Stimulated activated CD4-positive, alpha-beta T cell treated with anti-CD3 and anti-CD28 coated beads, Interleukin-15, amount 100 ng/mL, for 48 hours (primary cell): Measurements from ENCODE around the gene MCU.

Experiments
- DNase-seq, 2 donors: peaks; one replicate each; pipeline ENCODE4 v3.0.0-alpha.2; 2020; ENCODE audit warnings: low read depth in 2 of 2

MCU gene

DNA sequence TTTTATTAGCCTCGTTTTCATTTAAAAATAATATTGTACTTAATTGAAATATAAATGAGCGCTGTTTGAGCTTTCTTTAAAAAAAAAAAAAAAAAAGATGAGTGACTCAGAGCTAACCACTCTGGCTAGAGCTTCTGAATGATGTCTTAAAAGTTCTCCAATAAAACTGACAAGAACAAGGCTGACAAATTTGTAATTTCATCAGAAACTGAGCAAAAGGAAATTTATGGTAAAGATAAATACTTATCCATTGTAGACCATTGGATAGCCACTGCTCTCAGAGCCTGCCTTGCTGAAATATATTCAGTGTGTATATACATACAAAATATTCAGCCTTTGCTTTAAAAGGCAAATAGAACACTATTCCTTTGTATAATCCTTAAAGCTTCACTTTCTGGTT is 110.4 kb downstream of the MCU start:
- DNase-seq: no peak

DNA sequence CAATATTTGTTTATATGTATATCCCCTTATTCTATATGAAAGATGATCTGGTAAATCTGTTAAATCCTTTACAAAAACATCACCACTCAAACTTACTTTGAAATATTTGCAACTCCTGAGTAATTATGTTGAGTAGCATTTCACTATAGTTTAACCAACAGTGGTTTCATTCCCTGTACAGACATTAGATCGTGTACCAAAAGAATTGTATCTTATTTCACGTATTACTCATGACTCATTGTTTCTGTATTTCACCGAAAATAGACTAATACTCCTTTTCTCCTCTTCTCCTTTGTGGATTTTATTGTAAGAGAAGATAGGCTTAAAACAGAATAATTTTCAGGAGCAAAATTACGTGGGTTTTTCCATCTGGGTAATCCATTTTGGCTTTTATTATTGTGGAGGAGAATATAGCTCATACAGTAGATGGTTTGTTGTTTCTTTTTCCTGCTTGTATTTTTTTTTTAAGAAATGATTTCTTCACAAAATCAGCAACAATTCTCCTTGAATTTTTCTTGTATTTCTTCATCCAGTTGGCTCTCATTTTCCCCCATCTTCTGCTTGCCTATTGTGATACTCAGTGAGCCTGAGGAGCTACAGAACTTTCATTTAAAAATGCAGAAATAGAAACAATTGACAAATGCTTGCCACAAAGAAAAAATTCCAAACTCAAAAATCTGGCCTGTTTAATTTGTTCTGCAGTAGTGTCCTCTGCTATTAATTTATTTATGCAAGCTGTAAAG is 111.0 kb downstream of the MCU start:
- DNase-seq: no peak

DNA sequence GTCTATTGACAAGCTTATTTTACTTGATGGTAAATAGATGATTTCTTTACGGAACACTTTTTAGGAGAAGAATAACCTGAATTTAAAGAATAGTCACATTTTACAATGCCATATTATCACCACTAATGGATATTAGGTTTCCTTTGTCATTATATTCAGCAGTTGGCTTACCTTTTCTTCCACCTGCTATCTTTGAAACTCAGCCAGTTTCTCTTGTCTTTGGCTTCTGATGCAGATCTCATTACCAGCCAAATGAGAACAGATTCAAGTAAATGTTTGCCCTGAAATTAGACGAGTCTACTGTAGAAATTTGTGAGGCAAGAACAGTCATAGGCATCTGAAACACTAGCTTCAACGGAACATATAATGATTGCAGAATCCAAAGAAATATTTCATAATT is 116.1 kb downstream of the MCU start:
- no peak for DNase-seq

DNA sequence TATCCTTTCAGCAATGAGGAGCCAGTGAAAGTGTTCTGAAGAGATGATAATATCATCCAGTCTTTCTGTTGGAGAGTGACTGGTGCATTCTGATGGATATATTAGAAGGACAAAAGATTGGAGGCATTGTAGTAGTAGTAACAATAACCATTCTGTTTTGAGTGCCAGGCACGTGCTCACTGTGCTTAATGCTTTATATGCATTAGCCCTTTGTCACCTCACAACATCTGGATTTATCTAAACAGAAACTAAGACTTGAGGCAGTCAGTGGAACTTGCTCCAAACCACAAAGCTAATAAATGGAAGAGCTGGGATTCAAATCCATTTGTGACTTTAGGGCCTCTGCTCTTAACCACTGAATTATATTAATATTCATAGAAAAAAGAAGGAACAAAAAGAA is 117.1 kb downstream of the MCU start:
- DNase-seq: no peak

DNA sequence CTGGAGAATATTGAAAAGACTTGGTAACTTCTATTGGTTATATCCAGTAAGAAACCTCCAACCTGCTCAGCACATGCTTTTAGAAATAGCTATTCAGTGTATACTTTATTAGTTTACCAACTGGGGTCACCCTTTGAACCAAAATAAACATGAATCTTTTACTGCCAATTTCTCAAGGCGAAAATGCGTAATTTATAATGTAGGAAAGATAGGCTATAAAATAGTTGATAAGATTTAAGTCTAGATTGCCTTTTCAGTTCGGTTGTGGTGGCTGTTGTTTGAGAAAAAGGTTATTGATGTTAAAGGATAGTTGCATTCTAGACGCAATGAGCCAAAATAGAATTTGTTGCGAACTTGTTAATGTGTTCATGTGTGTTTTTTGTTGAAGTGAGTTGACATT is 119.0 kb downstream of the MCU start:
- no peak for DNase-seq

DNA sequence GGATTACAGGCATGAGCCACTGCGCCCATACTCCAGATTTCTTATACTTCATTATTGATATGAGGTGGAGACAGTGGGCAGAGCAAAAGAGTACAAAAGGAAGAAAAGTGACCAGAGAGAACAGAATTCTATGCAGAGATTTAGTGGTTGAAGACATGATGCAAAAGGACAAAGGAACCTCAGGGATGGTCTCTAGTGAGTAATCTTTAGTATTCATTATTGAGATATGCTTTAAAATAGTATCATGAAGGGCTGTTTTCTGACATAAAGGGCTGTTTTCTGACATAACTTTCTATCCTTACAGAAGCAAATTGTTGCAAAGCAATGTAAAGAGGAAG is 120.4 kb downstream of the MCU start:
- DNase-seq: no peak

DNA sequence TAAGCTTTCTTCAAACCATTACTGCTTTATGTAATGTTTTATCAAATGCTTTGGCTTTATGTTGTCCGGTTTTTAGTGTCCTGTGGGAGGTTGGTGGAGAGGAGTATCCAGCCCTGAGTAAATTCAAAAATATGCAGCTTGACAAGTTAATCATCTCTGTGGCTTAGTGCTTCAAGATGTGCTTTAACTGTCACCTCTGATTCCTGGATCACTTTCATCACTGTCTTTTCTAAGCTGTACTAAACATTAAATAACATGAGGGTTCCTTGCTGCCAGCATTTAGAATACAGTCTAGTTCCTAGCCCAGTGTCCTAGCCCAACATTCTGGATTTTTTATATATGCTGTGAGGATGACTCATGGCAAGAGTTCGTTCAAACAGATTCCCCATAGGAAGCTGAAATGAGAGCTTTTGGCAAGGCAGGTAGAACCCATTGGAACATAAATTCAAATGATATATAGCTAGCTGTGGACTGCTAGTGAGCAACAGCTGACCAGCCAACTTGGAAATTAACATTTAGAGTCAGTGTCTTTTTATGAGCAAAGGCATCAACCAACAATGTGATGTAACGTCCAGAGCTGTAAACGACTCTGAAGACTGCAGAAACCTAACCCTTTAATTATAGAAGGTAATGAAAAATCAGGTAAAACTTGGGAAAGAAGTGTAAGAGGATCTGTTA is 120.9 kb downstream of the MCU start:
- DNase-seq: no peak

DNA sequence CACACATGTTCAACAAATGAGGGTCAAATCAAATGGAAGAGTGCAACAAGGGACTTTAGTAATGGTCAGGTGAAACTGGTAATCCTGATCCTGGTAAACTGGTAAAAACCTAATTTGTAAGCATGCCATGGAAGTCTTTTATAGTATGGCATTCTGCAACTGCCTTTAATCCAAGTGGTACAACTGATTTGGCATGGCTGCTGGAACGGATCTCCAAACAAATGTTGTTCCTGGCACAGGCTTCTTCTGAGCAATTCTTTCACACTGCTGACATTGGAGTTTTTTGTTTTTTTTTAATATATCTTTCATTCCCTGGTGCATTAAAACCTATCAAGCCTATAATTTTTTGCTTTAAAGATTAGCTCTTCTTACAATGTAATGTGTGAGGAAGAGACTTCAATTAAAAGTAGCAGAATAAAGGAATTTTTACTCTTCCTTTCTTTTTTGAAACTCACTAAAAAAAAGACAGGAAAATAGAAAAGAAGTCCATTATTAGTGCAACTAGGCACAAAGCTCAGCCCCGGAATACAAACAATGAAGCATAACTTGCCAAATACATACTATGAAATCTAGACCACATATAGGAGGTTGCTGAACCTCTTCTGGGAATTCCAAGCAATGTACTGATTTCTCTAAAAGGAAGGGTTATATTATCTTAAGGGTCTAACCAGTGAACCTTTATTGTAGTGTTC is 122.3 kb downstream of the MCU start:
- no peak for DNase-seq

DNA sequence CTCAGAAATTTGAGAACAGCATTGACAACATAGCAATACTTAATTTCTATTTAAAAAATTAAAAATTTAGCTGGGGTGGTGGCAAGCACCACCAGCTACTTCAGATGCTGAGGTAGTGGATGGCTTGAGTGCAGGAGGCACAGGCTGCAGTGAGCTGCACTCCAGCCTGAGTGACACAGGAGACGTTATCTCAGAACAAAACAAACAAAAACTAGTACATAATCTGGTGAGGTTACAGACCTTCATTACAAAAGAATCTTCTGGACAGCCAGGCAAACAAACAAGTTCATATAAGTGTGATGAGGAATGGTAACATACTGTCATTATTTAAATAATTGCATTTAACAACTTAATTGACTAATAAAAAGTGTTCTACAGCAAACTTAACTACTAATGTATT is 124.6 kb downstream of the MCU start:
- no peak for DNase-seq

DNA sequence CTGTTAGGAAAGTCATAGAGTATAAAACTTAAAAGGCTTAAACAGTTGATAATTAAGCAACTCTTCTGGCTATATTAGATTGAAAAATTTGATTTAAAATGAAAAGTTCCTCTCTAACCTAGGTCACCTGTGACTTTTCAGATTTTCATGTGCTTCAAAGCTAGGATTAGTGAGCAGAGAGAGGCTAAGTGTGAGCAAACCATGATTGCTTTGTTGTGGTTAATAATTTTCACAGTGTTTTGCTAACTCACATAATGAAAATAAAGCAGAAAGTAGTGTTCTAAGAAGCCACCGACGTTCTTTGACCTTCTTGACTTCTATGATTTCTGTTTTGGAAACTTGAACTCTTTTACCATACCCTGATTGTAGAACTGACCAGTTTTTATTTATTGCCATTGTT is 126.1 kb downstream of the MCU start:
- DNase-seq: no peak

DNA sequence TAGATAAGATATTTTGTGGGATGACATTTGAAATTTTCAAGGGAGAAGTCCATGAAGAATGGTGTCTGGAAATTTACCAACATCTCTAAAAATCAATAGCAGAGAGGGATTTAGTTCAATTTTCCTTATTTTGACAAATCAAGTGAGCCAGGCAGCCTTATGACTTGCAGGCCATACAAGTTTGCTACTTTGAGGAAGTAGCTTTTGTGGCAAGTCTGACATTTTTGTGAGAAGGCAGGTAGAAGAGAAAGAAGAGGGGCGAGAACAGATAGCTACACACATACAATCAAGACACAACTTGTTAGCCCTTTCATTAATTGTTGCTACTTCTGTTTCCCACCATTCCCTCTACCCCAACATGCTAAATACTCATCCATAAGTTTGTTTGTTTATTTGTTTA is 127.1 kb downstream of the MCU start:
- no peak for DNase-seq

DNA sequence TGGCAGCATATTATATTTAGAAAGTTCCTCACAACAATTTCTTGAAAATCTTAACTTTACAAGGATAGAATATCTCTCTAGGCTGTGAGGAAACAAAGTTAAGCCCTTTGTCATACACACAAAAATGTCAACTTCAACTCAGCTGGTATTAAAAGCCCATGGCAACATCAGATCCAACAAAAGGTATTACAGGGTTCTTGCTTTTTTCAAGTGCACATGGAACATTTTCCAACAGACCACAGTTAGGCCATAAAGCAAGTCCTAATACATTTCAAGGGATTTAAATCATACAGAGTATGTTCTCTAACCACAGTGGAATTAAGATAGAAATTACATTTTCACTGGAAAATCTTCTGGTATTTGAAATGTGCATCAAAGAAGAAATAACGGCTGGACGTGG is 129.7 kb downstream of the MCU start:
- DNase-seq: no peak

DNA sequence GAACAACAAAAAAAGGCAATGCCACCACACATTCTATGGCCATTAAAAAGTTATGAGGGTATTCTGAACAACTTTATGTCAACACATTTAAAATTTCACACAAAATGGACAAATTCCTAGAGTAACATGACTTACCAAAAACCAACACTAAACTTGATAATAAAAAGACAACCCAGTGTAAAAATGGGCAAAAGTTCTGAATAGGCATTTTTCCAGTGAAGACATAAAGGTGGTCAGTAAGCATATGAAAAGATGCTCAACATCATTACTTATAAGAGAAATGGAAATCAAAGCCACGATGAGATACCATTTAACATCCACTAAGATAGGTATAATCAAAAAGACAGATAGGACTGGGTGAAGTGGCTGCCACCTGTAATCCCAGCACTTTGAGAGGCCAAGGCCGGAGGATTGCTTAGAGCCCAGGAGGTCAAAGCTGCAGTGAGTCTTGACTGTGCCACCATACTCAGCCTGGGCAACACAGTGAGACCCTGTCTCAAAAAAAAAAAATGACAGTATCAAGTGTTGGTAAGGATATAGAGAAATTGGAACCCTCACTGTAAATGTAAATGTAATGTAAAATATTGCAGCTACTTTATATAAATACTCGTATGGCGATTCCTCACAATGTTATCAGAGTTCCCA is 130.5 kb downstream of the MCU start:
- DNase-seq: no peak

DNA sequence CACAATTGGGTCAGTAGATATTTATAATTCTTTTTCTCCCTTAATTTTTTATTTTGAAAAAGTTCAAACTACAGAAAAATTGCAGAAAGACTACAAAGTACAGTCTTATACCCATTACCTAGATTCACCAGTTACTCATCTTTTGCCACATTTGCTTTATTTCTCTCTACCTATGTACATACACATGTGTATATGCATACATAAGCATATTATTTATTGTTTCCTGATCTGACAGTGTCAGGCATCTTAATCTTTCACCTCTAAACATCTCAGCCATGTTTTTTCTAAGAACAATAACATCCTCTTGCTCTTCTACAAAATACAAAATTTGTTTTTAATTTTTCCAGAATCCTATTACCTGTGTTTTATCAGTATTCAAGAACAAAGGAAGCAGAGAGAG is 133.2 kb downstream of the MCU start:
- no peak for DNase-seq

DNA sequence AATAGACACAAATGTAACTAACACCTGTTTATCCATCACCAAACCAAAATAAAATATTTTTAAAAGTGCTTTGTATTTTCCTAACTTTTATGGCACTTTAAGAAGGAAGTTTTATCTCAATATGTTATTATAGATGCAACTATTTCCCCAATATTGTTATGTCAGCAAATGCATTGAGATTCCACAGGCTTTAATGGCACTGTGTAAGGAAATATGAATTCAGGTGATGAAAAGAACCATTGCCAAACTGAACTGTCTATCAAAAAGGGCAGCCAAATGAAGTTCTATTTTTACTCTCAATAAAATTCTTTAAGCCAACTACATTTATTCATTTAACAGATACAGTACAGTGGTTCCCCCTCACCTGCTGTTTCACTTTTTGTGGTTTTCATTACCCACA is 134.4 kb downstream of the MCU start:
- DNase-seq: no peak

DNA sequence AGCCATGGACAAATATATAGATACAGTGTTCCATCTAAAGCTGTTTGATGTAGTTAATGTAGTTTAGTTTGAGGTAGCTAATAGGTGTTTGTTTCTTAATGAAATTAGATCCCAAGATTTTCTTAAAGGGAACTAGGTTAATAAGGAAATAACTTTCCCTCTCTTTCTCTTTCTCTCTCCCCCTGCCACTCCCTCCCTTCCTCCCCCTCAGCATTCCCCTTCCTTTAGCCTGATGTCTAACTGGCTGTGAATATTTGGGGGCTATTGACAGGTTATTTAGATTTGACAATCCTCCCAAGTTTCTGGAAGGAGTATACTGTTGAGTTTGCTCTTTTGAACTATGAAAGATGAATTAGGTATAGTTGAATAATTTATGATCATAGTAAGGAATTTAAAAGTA is 136.4 kb downstream of the MCU start:
- no peak for DNase-seq

DNA sequence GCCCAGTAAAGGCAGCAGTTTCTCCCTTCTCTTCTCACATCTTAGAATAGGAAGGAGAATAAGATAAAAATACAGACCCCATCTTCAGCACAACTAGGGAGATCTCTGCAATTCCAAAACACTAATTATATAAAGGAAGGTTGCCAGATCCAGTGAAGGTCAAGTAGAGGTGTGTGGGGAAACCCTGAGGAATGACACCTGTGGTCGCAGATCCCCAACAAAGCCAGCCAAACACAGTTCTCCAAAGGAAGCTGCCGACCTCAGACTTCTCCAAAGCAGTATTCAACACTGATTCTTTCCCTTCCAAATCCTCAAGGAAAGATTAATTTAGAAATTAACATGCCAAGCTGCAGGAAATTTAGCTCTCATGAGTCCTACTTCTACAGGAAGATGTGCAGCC is 138.7 kb downstream of the MCU start:
- DNase-seq: no peak

DNA sequence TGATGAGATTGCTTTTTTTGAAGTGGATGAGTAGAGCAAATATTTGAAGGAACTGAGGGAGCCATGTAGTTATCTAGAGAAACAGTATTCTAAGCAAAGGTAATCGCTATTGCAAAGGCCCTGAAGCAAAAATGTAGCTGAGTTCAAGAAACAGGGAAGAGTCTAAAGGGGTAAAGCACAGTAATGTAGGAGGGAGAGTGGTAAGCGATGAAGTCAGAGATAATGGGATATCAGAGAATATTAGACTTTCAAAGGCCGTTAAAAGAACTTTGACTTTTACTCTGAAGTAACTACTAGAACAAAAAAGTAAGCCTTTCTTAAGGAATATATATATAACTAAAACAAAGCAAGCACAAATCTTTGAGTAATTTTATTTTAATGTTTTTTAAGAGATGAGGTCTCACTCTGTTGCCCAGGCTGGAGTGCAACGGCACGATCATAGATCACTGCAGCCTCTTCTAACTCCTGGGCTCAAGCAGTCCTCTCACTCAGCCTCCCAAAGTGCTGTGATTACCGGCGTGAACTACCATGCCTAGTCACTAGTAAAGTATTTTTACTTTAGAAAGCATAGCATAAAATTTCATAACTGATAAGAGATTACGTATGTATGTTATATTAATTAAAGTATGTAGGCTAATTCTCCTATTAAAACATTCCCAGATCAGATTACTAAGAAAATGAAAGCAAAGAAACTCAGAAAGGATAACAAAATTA is 139.9 kb downstream of the MCU start:
- no peak for DNase-seq

DNA sequence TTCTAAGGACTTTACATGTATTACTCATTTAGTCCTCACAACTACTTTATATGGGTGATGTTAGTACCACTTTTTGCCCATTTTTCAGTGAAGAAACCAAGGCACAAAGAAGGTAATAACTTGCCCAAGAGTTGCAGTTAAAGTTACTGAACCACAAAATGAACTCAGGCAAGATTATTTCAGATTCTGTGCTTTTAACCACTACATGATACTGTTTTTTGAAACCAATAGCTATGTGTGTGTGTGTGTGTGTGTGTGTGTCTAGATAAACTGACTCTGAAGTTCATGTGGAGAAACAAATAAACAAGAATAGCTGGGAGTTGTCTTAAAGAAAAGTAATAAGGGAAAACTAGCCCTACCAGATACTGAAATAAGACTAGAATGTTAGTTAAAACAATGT is 140.8 kb downstream of the MCU start:
- no peak for DNase-seq

DNA sequence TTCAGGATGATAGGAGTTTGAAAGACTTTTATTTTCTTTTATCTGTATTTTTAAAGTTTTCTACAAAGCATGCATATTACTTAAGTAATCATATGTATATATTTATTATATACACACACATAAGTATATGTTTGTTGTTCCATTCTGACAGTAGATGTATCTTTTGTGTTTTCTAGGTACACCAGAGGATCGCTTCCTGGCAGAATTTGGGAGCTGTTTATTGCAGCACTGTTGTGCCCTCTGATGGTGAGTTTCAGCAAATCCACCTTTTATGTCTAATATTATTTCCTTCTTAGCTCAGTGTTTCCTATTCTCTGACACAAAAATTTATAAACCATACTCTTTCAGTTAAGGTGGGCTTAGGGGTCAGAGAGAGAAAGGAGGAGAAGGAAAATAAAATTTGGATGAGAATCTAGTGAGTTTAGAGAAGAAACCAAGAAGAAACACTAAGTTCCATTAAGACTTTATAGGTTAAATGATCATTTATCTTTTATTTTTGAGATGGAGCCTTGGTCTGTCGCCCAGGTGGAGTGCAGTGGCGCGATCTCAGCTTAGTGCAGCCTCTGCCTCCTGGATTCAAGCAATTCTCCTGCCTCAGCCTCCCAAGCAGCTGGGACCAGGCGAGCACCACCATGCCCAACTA is 142.4 kb downstream of the MCU start:
- DNase-seq: no peak

DNA sequence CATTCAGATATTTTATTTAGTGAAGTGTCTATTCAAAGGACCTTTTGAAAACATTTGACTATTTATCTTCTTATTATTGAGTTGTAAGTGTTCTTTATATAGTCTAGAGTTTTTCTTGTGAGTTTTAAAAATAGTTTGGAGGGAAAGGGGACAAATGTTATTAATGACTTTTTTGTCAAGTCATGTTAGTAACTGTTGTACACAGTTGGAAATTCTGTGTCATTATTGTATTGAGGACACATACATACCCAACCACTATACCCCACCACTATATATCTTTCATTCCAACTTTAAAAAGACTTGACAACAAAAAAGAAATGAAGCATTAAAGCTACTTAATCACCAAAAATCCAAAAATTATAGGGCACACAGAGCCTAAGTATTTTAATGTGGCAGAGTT is 148.4 kb downstream of the MCU start:
- no peak for DNase-seq

DNA sequence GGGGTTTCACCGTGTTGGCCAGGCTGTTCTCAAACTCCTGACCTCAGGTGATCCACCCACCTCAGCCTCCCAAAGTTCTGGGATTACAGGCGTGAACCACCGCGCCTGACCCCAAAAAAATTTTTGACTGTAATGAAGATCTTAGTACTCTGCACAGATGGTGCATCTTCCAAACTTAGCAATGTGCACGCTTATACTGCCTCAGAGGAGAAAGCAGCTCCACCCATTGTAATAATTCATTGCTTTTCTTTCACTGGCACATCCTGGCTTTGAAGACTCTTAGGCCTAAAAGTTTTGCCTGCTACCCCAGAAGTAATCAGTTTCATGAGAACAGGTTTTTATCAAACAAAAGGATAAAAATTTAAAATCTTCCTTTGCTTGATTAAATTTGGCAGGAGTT is 149.5 kb downstream of the MCU start:
- DNase-seq: no peak
